HL-60 (cell line): Measurements from ENCODE around the gene SELENOP.

Source experiments
- DNase-seq, 2 experiments: peaks; one replicate each; pipeline ENCODE4 v3.0.0-alpha.2; 2010 to 2020; ENCODE audit warnings: low read depth in 1 of 2, low spot score in 1 of 2
- H3K27ac ChIP-seq: fragments of 250-450 bp; sonication (Bioruptor Pico); replicated peaks from 2 replicates; pipeline ENCODE4 v1.5.1; 2020; ENCODE audit warnings: mild to moderate bottlenecking, moderate library complexity
- H3K27me3 ChIP-seq: fragments of 250-450 bp; sonication (Bioruptor Pico); 2 replicates; pipeline ENCODE4 v1.5.1; 2021; ENCODE audit warnings: mild to moderate bottlenecking, moderate library complexity; ENCODE audit not compliant: insufficient read depth, poor library complexity, severe bottlenecking
- H3K4me3 ChIP-seq: replicated peaks from 2 replicates; pipeline ENCODE4 v1.5.1; 2011; ENCODE audit warnings: mild to moderate bottlenecking, control low read depth, low read length; ENCODE audit not compliant: insufficient read depth
- CTCF ChIP-seq: IDR thresholded peaks from one replicate; pipeline ENCODE4 v1.5.1; 2011; ENCODE audit warnings: low read length, control low read depth, inconsistent platforms; ENCODE audit not compliant: insufficient read depth
- GABPA ChIP-seq: IDR thresholded peaks from 2 replicates; pipeline ENCODE4 v1.6.1; 2012; ENCODE audit warnings: low read depth
- POLR2AphosphoS5 ChIP-seq: IDR thresholded peaks from 2 replicates; pipeline ENCODE4 v1.6.1; 2012; ENCODE audit warnings: low read depth
- REST ChIP-seq: IDR thresholded peaks from 2 replicates; pipeline ENCODE4 v1.6.1; 2012; ENCODE audit warnings: low read depth; ENCODE audit not compliant: insufficient replicate concordance
- SPI1 ChIP-seq: IDR thresholded peaks from 2 replicates; pipeline ENCODE4 v1.6.1; 2012; ENCODE audit warnings: low read depth, mild to moderate bottlenecking, borderline replicate concordance

SELENOP gene

GRCh38 chr5:42781584-42781983 lies 30.1 kb downstream of the SELENOP start:
- H3K27ac ChIP-seq: no peak overlapping the region
- no peak overlapping the region for H3K4me3 ChIP-seq
- H3K27me3 ChIP-seq: no peaks in the 10 kb centered on the region
- no peak for TF ChIP-seq POLR2AphosphoS5
- TF ChIP-seq REST: no peak
- TF ChIP-seq CTCF: no peak
- TF ChIP-seq SPI1: no peak
- no peak for TF ChIP-seq GABPA
- no peak for DNase-seq

- Histone ChIP-seq H3K4me3 (no peak overlapping the region), H3K27me3 (peaks cover 3% of the 10 kb centered on the region), H3K27ac (no peak overlapping the region)
- TF ChIP-seq SPI1 (no peak), CTCF (no peak), REST (no peak), POLR2AphosphoS5 (no peak), GABPA (no peak)
- no peak for DNase-seq
These were observed 32.6 kb downstream of the SELENOP start for GRCh38 chr5:42779083-42779482.

GRCh38 chr5:42772265-42772993 lies 39.3 kb downstream of the SELENOP start:
- no peak for DNase-seq
- Histone ChIP-seq H3K27me3 (peaks cover 10% of the 10 kb centered on the region), H3K27ac (no peak overlapping the region), H3K4me3 (no peak overlapping the region)
- no peak for TF ChIP-seq GABPA
- TF ChIP-seq POLR2AphosphoS5: no peak
- no peak for TF ChIP-seq CTCF
- TF ChIP-seq REST: no peak
- TF ChIP-seq SPI1: no peak
